ENCODE results near the gene SEMG1.

Gene SEMG1

DNA sequence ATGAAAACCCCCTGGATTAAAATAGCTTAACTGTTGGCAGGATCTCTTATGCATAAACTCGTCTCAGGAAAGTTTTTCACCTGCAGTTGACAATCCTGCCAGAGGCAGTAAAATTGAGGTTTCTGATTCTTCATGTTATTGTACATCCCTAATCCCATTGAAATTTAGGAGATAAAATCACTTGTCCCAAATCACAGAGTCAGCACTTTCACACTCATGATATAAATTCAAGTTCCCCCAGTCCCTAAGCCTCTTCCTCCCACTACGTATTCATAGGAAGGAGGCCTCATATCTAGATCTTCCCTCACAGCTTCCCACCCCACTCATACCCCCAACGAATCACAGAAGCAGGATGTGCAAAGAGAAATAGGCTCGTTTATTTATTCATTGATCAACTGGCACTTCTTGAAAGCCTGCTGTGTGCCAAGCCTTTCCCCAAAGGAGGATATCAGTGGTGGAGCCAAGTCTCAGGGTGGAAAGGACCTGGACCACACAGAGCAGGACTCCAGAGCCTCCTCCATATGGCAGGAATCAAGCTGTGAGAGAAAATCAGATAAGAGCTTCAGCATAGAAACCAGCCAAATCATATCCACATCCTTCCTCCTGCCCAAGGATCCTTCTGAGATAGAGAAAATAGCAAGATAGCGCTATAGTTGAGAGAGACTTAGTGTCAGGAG, 45.2 kb downstream of the SEMG1 start:
- Histone ChIP-seq H3K4me1 (ENCODE audit: control insufficient read depth in 1 of 2, insufficient read depth in 1 of 2, low read depth in 1 of 2, low read length in 1 of 2) (peaks cover 52 to 74% of the 10 kb centered on the region in 2 experiments), H3K36me3 (no peaks in the 10 kb centered on the region), H3K9me3 (no peaks in the 10 kb centered on the region), H3K27me3 (no peaks in the 10 kb centered on the region), H3K4me3 (ENCODE audit: low read depth in 1 of 2, low read length in 1 of 2) (peak overlapping the region in 1 of 2 experiments; percentile 51), H3K27ac (peak overlapping the region; percentile 77)
- TF ChIP-seq CTCF (IDR thresholded peaks at IDR 0.05): no peak

- peaks cover 46 to 62% of the 10 kb centered on the region in 2 experiments for H3K4me1 ChIP-seq (ENCODE audit: control insufficient read depth in 1 of 2, insufficient read depth in 1 of 2, low read depth in 1 of 2, low read length in 1 of 2)
- H3K27me3 ChIP-seq: no peaks in the 10 kb centered on the region
- no peak for TF ChIP-seq CTCF (IDR thresholded peaks at IDR 0.05)
Measured at GRCh38 chr20:45253261-45253660, 46.4 kb downstream of the SEMG1 start.

GRCh38 chr20:45254383-45255262, 47.8 kb downstream of the SEMG1 start, which contains the start of gene SLPI:
Gene SLPI, minus strand, starts transcription at chr20:45254564. Its CDS starts 21 bp downstream, at chr20:45254543.
- H3K4me1 ChIP-seq (ENCODE audit: control insufficient read depth in 1 of 2, insufficient read depth in 1 of 2, low read depth in 1 of 2, low read length in 1 of 2): peaks cover 46 to 52% of the 10 kb centered on the region in 2 experiments
- H3K36me3 ChIP-seq: no peaks in the 10 kb centered on the region
- H3K27ac ChIP-seq: peak within 1 kb of the TSS; percentile 77
- no peak for TF ChIP-seq CTCF (IDR thresholded peaks at IDR 0.05)
- H3K4me3 ChIP-seq (ENCODE audit: low read depth in 1 of 2, low read length in 1 of 2): peak within 1 kb of the TSS; percentile 36 to 51
- no peaks in the 10 kb centered on the region for H3K27me3 ChIP-seq
- H3K9me3 ChIP-seq: no peaks in the 10 kb centered on the region

More at GRCh38 chr20:45253261-45253660, 46.4 kb downstream of the SEMG1 start:
- H3K9me3 ChIP-seq: no peaks in the 10 kb centered on the region
- H3K4me3 ChIP-seq (ENCODE audit: low read depth in 1 of 2, low read length in 1 of 2): peak overlapping the region in 1 of 2 experiments; percentile 51
- peak overlapping the region; percentile 77 for H3K27ac ChIP-seq
- no peaks in the 10 kb centered on the region for H3K36me3 ChIP-seq

GRCh38 chr20:45257161-45257560, 50.3 kb downstream of the SEMG1 start:
- no peak for TF ChIP-seq CTCF (IDR thresholded peaks at IDR 0.05)
- H3K4me3 ChIP-seq (ENCODE audit: low read depth in 1 of 2, low read length in 1 of 2): no peak overlapping the region
- H3K9me3 ChIP-seq: no peaks in the 10 kb centered on the region
- no peak overlapping the region for H3K27ac ChIP-seq
- no peaks in the 10 kb centered on the region for H3K36me3 ChIP-seq
- H3K27me3 ChIP-seq: no peaks in the 10 kb centered on the region
- H3K4me1 ChIP-seq (ENCODE audit: control insufficient read depth in 1 of 2, insufficient read depth in 1 of 2, low read depth in 1 of 2, low read length in 1 of 2): peaks cover 37% of the 10 kb centered on the region in 2 experiments

GRCh38 chr20:45257711-45258110, 50.9 kb downstream of the SEMG1 start:
- Histone ChIP-seq H3K9me3 (no peaks in the 10 kb centered on the region), H3K4me3 (ENCODE audit: low read depth in 1 of 2, low read length in 1 of 2) (no peak overlapping the region), H3K36me3 (no peaks in the 10 kb centered on the region), H3K27ac (no peak overlapping the region), H3K4me1 (ENCODE audit: control insufficient read depth in 1 of 2, insufficient read depth in 1 of 2, low read depth in 1 of 2, low read length in 1 of 2) (peaks cover 31 to 32% of the 10 kb centered on the region in 2 experiments), H3K27me3 (no peaks in the 10 kb centered on the region)
- TF ChIP-seq CTCF (IDR thresholded peaks at IDR 0.05): no peak
